Jurkat, Clone E6-1 (cell line): Measurements from ENCODE around the gene UPF1.
"Not testable (repeated sequence)": the region's sequence is repeated elsewhere in the genome, so short reads cannot be mapped to it uniquely, and the experiment has no call there.

Experiments used
- DNase-seq: peaks from one replicate; pipeline ENCODE4 v3.0.0-alpha.2; 2011; ENCODE audit warnings: low read depth, low spot score
- H3K4me3 ChIP-seq: 2 replicates; pipeline ENCODE4 v1.5.1; 2011; ENCODE audit warnings: mild to moderate bottlenecking, low read length, control low read depth, moderate library complexity

UPF1 gene

DNA sequence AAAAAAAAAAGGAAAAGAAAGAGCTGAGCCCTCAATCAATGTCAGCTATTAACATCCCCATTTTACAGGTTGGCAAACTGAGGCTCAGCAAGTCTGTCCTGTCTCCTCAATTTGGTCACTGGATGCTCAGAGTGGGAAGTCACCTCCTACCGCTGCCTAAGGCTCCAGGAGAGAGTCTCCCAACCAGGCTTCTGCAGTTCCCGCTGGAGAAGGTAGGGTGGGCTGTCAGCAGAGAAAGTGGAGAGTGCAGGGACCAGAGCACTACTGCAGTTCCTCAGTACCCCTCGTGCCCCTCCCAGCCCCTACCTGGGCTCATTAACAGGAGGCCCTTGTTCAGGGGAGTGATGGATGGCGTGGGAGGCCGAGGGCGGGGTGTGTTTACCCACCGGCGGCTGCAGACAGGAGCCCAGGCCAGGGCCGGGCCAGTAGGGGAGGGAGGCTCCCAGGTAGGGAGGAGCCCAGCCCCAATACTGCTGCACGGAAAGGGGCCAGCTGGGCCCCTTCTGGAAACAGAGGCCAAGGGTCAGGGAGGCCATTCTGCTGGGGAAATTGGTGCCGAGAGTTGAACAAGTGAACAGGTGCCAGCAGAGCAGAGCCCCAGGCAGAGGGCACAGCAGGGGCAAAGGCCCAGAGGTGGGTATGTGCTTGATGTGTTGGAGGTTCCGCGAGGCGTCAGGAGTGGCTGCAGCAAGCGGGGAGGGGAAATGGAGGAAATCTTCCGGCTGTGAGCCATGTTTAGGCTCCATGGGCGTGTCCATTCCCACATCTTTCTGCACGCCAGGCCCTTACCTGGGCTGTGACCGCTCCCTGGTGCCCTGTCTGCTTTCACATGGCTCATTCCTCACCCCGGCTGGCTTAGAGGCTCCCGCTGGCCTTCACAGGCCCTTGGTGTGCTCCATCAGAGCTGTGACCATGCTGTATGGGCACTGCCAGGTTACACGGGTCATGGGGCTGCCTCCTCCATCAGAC lies 33.1 kb upstream of the UPF1 start:
- H3K4me3 ChIP-seq = no peak overlapping the region
- no peak for DNase-seq

DNA sequence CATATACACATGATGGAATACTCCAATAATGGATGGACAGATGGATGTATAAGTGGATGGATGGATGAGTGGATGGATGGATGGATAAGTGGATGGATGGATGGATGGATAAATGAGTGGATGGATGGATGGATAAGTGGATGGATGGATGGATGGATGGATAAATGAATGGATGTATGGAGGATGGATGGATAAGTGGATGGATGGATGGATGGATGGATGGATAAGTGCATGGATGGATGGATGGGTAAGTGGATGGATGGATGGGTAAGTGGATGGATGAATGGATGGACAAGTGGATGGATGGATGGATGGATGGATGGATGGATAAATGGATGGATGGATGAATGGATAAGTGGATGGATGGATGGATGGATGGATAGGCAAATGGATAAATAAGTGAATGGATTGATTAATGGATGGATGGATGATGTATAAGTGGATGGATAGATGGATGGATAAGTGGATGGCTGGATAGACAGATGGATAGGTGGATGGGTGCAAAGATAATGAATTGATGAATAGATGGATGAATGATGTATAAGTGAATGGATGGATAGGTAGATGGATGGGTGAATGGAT lies 32.3 kb upstream of the UPF1 start:
- H3K4me3 ChIP-seq = no peak overlapping the region
- no peak for DNase-seq

DNA sequence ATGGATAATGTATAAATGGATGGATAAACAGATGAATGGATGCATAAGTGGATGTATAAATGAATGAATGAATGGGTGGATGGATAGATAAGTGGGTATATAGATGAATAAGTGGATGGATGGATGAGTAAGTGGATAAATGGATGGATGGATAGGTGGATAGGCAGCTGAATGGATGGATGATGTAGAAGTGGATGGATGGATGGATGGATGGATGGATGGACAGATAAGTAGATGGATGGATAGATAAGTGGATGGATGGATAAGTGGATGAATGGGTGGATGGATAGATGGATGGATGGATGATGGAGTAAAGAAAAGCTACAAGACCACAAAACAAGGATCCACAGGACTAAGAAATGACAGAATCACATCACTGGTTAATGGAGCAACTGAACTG lies 31.7 kb upstream of the UPF1 start:
- H3K4me3 ChIP-seq = no peak overlapping the region
- DNase-seq = no peak

DNA sequence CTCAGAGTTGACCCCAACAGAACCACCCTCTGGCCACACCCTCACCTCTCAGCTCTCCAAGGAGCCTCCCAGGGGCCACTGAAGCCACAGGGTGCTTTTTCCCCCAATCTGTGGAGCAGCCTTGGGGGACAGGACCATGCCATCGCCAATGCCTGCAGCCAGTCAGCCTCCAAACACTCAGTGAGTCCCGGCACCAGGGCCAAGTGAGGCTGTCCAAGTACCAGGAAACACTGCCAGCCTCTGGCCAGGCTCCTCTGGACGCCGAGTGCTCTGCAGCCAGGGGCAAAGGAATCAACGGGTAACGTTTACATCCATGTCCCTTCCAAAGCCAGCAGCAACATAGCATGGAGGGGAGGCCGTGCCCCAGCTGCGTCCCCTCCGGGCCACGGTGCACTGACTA lies 31.1 kb upstream of the UPF1 start:
- no peak for DNase-seq
- H3K4me3 ChIP-seq = no peak overlapping the region

DNA sequence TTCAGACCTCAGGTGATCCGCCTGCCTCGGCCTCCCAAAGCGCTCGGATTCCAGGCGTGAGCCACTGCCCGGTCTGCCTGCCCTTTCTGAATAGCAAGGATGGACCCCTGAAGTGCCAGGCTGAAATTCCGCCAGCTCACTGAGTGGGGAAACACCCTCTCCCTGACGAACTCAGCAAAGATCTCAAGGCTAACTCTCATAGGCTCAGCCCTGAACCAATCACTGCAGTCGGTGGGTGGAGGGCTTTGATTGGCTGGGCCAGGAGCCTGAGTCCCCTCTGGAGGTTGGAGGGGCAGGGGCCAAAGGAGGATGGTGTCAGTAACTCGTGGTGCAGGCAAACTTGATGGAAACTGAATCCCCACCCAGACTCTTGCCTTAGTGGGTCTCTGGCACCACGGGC lies 29.4 kb upstream of the UPF1 start:
- peak; percentile 25 for DNase-seq
- H3K4me3 ChIP-seq = no peak overlapping the region

DNA sequence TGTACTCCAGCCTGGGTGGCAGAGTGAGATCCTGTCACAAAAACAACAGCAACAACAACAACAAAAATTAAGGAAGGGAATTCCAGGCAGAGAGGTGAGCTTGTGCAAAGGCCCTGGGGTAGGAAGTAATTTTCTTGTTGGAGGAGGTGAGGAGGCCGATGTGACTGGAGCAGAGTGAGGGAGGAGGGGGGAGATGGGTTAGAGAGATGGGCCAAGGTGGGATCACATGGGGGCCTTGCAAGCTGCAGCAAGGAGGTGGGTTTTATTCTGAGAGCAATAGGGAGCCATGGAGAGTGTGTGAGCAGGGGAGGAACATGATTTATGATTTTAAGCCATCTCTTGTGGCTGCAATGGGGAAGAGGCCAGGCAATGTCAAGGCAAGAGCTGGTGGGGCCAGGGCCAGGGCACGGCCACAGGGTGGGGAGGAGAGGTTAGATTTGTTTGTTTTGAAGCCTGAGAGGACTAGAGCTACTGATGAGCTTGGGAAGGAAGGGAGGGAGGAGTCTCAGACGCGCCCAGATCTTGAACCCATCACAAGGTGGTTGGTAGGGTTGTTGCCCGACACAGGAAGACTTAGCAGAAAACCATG lies 28.1 kb upstream of the UPF1 start:
- no peak overlapping the region for H3K4me3 ChIP-seq
- DNase-seq = no peak

DNA sequence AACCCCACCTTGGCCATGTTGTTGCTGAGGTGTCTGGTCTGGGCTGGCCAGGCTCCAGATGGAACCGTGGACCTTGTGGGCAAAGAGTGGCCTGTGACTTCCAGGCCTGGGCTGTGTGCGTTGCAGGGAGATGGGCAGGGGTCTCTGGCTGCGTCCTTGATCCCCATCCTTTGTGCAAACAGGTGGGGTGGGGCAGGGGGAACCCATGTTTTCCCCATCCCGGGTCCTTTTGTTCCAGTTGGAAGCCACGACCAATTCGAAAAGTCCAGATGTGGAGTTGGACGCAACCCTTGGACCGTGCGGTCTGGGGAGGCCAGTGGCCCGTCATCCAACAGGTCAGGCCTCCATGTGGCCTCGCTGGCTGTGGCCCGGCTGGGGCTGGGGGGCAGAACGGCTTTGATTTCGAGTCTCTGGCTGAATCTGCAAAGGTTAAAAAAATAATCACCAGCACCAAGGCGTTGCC lies 27.6 kb upstream of the UPF1 start:
- no peak for DNase-seq
- no peak overlapping the region for H3K4me3 ChIP-seq

DNA sequence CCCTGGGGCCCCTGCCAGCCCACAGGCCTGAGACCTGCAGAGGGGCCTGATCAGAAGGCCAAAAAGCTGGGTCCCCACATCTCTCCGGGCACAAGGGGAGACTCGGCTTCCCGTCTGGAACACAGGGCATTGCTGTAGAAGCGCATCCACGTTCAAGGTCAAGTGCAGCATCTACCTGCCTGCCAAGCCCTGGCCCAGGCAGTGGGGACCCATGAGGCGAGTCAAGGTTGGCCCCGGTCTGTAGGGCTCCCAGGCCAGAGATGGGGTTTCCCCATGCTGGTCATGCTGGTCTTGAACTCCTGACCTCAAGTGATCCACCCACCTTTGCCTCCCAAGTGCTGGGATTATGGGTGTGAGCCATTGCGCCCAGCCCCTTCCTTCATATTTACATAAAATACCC lies 27.1 kb upstream of the UPF1 start:
- no peak for DNase-seq
- H3K4me3 ChIP-seq = no peak overlapping the region

DNA sequence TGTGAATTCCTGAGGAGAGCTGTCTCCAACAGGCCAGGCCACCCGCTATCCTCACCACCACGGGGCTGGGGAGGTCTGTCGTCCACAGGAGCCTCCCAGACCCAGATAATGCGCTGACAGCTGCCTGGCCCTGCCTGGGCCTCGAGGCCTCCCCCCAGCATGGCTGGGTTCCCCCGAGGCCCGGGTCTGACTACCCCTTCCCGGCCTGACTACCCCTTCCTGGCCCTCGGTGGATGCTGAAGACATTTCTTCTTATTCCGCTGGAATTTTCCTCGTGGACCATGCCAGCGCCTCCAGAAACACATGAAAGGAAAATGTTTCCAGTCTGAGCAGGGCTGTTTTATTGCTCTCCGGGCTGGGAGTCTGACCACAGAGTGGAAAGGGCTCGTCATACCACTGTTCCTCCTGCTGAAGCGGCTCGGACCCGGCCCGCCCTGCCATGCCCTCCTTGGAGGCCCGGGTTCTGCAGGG lies 23.9 kb upstream of the UPF1 start:
- DNase-seq = no peak
- no peak overlapping the region for H3K4me3 ChIP-seq

DNA sequence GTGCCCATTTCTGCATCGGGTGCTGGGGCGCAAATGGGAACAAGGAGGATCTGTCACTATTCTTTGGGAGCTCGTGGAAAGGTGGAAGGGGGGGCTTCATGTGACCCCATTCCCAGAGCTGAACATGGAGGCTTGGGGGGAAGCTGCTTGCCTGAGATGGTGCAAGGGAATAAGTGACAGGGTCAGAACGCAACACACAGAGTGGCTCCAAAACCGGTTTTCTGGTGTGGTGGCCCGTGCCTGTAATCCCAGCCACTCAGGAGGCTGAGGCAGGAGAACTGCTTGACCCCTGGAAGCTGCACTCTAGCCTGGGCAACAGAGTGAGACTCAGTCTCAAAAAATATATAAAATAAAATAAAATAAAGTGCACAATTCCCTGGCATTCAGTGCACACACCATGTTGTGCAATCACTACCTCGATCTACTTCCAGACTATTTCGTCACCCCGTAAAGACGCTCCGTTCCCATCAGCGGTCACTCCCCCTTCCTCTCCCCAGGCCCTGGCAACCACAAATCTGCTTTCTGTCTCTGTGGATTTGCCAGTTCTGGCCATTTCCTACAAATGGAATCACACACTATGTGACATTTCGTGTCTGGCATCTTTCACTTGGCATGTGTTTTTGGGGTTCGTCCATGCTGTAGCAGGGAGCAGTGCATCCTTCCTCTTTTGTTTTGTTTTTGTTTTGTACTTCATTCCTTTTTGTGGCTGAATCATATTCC lies 22.4 kb upstream of the UPF1 start:
- DNase-seq = no peak
- H3K4me3 ChIP-seq = no peak overlapping the region

DNA sequence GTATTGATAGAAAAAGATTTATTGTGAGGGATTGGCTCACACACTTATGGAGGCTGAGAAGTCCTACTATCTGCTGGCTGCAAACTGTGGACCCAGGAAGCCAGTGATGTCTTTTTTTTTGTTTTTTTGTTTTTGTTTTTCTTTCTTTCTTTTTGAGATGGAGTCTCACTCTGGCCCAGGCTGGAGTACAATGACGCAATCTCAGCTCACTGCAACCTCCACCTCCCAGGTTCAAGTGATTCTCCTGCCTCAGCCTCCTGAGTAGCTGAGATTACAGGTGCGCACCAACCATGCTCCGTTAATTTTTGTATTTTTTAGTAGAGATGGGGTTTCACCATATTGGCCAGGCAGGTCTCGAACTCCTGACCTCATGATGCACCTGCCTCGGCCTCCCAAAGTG lies 20.1 kb upstream of the UPF1 start:
- not testable (repeated sequence) for DNase-seq, H3K4me3 ChIP-seq

DNA sequence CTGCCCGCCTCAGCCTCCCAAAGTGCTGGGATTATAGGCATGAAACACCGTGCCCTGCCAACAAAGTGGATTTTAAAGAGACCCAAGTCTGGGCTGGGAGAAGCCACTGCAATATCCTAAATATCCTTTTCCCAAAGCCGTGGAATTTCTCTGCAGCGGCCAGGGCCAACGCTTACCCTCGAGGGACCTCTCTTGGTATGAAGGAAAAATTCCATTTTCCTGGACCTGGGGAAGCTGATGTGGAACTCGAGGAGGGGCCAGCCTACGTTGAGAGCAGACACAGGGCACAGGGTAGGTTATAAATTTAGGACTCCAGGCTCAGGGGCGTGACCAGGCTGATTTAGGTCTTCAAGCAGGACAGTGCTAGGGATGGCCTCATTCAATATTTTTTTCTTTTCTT lies 17.7 kb upstream of the UPF1 start:
- no peak for DNase-seq

DNA sequence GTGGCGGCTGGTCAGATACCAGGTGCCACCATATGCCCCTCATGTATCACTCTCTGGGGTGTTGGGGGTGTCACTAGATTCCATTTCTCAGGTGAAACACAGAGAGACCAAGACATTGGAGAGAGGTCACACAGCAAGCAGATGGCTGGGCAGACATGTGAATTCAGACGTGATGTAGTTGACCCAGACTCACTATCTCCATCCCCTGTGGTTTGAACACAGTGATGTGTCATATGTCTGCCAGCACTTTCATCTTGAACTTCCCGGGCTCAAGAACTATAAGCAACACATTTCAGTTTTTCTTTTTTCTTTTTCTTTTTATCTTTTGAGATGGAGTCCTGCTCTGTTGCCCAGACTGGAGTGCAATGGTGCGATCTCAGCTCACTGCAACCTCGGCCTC lies 16.1 kb upstream of the UPF1 start:
- H3K4me3 ChIP-seq = no peak overlapping the region
- no peak for DNase-seq

More for the DNA sequence above, 17.7 kb upstream of the UPF1 start:
- no peak overlapping the region for H3K4me3 ChIP-seq

DNA sequence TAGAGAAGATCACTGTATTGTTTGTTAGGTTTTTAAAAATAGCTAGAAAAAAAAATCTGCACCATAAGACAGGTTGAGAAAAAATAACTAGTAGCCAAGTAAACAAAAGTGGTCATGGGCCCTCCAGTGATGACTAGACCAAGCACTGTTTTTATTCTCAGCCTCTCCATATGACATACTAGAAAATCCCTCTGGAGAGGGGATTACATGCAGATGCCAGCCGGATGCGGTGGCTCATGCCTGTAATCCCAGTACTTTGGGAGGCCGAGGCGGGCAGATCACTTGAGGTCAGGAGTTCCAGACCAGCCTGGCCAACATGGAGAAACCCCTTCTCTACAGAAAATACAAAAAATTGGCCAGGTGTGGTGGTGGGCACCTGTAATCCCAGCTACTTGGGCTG lies 15.1 kb upstream of the UPF1 start:
- not testable (repeated sequence) for DNase-seq, H3K4me3 ChIP-seq

DNA sequence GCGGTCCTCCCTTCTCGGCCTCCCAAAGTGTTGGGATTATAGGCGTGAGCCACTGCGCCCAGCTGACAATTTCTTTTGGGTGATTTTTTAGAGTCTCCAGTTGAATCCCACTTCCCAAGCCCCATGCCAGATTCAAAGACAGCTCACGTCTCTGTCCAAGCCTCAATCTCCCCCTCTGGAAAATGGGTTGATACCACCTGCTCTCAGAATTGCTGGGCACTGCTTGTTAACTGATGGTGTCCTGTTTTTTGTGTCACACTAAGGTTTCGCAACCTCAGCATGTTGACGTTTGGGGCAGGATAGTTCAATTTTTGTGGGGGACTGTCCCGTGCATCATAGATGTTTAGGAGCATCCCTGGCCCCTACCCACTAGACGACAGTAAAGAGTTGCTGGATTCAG lies 14.2 kb upstream of the UPF1 start:
- no peak overlapping the region for H3K4me3 ChIP-seq
- no peak for DNase-seq

DNA sequence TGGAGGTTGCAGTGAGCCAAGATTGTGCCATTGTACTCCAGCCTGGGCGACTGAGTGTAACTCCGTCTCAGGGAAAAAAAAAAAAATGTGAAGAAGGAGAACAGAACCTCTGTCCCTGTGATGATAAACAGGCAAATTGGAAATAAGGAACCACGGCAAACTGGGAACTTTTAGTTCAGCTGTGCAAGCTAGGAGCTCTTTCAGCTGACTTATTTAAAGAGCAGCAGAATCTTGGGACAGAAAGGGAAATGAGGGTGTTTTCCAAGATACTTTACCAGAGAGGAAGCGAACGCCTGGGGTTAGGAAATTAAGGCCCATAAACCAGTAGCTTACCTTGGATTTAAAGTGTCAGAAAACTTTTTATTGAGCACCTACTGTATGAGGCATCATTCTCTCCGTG lies 3.0 kb upstream of the UPF1 start:
- H3K4me3 ChIP-seq = no peak overlapping the region
- no peak for DNase-seq

DNA sequence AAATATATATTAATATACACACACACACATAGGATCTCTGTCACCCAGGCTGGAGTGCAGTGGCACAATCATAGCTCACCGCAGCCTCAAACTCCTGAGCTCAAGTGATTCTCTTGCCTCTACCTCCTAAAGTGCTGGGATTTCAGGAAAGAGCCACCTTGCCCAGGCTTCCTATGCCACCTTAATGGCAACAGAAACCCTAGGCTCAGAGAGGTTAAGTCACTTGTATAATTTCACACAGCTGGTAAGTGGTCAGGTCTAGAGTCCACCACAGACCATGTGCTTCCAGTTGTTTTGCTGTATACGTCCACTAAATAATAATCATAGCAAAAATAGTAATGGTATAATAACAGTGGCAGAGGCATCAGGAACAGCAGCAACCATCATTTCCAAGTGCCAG lies 1.3 kb upstream of the UPF1 start:
- DNase-seq = no peak
- no peak overlapping the region for H3K4me3 ChIP-seq

DNA sequence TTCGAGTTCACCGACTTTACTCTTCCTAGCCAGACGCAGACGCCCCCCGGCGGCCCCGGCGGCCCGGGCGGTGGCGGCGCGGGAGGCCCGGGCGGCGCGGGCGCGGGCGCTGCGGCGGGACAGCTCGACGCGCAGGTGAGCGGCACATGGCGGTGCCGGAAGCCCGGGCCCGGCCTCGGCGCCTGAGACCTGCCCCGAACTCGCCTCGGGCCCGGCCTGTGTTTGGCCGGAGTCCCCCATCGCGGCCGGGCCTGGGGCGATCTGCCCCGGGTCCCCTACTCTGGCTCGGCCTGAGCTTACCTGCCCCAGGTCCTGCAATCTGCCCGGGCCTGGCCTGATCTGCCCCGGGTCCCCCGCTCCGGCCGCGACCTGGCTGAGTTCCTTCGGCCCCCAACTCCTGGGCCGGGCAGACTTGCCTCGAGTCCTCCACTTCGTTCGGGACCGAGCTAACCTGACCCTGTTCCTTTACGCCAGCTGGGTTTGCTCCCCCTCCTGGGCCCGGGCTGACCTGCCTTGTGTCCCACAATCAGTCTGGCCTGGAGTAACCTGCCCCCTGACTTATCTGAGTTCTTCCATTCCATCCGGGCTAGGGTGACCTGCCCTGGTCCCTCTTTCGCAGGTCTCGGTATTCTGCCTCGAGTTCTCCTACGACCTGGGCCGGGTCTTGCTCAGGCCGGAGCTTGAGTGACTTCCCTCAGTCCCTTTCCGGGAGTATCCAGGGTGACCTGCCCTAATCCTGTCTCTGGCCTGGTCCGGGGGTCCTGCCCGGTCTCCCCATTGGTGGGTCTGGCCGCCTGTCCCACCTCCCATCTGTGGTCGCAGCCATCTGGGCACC lies 764 bp downstream of the UPF1 start:
- no peak for DNase-seq
- peak overlapping the region; percentile 87 for H3K4me3 ChIP-seq

DNA sequence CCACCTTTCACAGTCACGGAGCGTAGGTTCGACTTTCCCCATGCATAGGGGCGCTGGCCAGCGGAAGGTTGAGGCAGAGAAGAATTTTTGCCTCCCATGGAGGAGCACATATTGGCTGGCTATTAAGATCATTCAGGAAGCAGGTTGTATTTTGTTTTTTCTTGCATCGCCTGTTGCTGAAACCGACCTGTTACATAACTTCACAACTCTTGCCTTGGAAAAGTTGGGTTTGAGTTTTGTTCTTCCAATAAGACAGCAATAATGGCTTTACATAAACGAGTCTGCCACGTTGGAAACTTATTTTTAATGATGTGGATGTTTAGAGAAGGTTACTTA lies 1.4 kb downstream of the UPF1 start:
- DNase-seq = no peak
- peak overlapping the region; percentile 87 for H3K4me3 ChIP-seq
